Peyer's patch (tissue), 4 donors: Measurements from ENCODE around the gene RAPGEF5. TPM values are rescaled to one million over a fixed set of nuclear protein-coding genes. Genes with fewer than 3 reads are reported as not detected.

Source experiments
- DNase-seq, 3 donors: peaks; one replicate each; pipeline ENCODE4 v3.0.0-alpha.2; 2017 to 2019
- H3K27ac ChIP-seq, 4 donors: fragments of 200-600 bp; sonication (generic); one replicate each; pipeline ENCODE4 v1.5.1; 2016 to 2019
- H3K27me3 ChIP-seq, 2 donors: fragments of 200-600 bp; sonication (generic); one replicate each; pipeline ENCODE4 v1.5.1; 2019
- H3K36me3 ChIP-seq, 3 donors: fragments of 200-600 bp; sonication (generic); one replicate each; pipeline ENCODE4 v1.5.1; 2016 to 2019
- H3K4me1 ChIP-seq, 4 donors: fragments of 200-600 bp; sonication (generic); one replicate each; pipeline ENCODE4 v1.5.1; 2016 to 2019
- H3K4me3 ChIP-seq, 4 donors: fragments of 200-600 bp; sonication (generic); 1 replicate in 3 of 4; 2 replicates in 1 of 4; pipeline ENCODE4 v1.5.1; 2016 to 2019; ENCODE audit warnings: mild to moderate bottlenecking in 1 of 4
- H3K9me3 ChIP-seq, 4 donors: fragments of 200-600 bp; sonication (generic); one replicate each; pipeline ENCODE4 v1.5.1; 2016 to 2019; ENCODE audit warnings: mild to moderate bottlenecking in 1 of 4
- CTCF ChIP-seq, 6 experiments: fragments of 450-650 bp in 4 of 6; fragments of 200-600 bp in 2 of 6; sonication (generic) in 1 of 6; IDR thresholded peaks; one replicate each; pipeline ENCODE4 v1.5.1; 2017 to 2019; ENCODE audit warnings: antibody characterized with exemption in 6 of 6, mild to moderate bottlenecking in 3 of 6, moderate library complexity in 1 of 6
- POLR2A ChIP-seq, 2 donors: fragments of 450-650 bp; IDR thresholded peaks; one replicate each; pipeline ENCODE4 v1.5.1; 2017; ENCODE audit warnings: antibody characterized with exemption in 2 of 2, mild to moderate bottlenecking in 2 of 2, moderate library complexity in 2 of 2
- total RNA-seq, 4 donors: library from RNA; depleted of rRNA; stranded (reverse); fragments of >200 nt; gene quantifications; one replicate each; pipeline ENCODE4 v1.1.0, GENCODE V29; 2016

The RAPGEF5 gene
- total RNA-seq, 4 donors from 2014 or later = 92.8 to 144 (median 111) TPM

- Histone ChIP-seq H3K27ac (no peak overlapping the region), H3K4me3 (no peak overlapping the region), H3K9me3 (no peaks in the 10 kb centered on the region), H3K4me1 (no peaks in the 10 kb centered on the region), H3K27me3 (no peaks in the 10 kb centered on the region), H3K36me3 (no peaks in the 10 kb centered on the region)
- no peak for TF ChIP-seq CTCF (IDR thresholded peaks at IDR 0.05)
- TF ChIP-seq POLR2A (IDR thresholded peaks at IDR 0.05) = no peak
- no peak for DNase-seq
Observed at GRCh38 chr7:22214000-22214399, 143.0 kb downstream of the RAPGEF5 start.

- Histone ChIP-seq H3K36me3 (no peaks in the 10 kb centered on the region), H3K4me1 (no peaks in the 10 kb centered on the region), H3K9me3 (no peaks in the 10 kb centered on the region), H3K4me3 (no peak overlapping the region), H3K27me3 (no peaks in the 10 kb centered on the region), H3K27ac (peak overlapping the region in 1 of 4 donors; percentile 15)
- no peak for DNase-seq
- no peak for TF ChIP-seq CTCF (IDR thresholded peaks at IDR 0.05)
Observed at GRCh38 chr7:22213081-22213480, 143.9 kb downstream of the RAPGEF5 start.

GRCh38 chr7:22210967-22211366, 146.0 kb downstream of the RAPGEF5 start:
- Histone ChIP-seq H3K4me3 (no peak overlapping the region), H3K9me3 (no peaks in the 10 kb centered on the region), H3K27ac (no peak overlapping the region), H3K4me1 (no peaks in the 10 kb centered on the region), H3K27me3 (no peaks in the 10 kb centered on the region), H3K36me3 (no peaks in the 10 kb centered on the region)
- no peak for DNase-seq
- no peak for TF ChIP-seq CTCF (IDR thresholded peaks at IDR 0.05)
- no peak for TF ChIP-seq POLR2A (IDR thresholded peaks at IDR 0.05)

- H3K27ac ChIP-seq = no peak overlapping the region
- no peaks in the 10 kb centered on the region for H3K27me3 ChIP-seq
- H3K4me1 ChIP-seq = no peaks in the 10 kb centered on the region
- H3K9me3 ChIP-seq = no peaks in the 10 kb centered on the region
- no peak for DNase-seq
- no peak for TF ChIP-seq POLR2A (IDR thresholded peaks at IDR 0.05)
- TF ChIP-seq CTCF (IDR thresholded peaks at IDR 0.05) = no peak
- no peaks in the 10 kb centered on the region for H3K36me3 ChIP-seq
- no peak overlapping the region for H3K4me3 ChIP-seq
Observed at GRCh38 chr7:22210355-22210754, 146.6 kb downstream of the RAPGEF5 start.

- no peak for TF ChIP-seq CTCF (IDR thresholded peaks at IDR 0.05)
- no peak for TF ChIP-seq POLR2A (IDR thresholded peaks at IDR 0.05)
- Histone ChIP-seq H3K4me3 (no peak overlapping the region), H3K27ac (no peak overlapping the region), H3K27me3 (no peaks in the 10 kb centered on the region), H3K36me3 (no peaks in the 10 kb centered on the region), H3K9me3 (no peaks in the 10 kb centered on the region), H3K4me1 (no peaks in the 10 kb centered on the region)
- DNase-seq = no peak
Observed at GRCh38 chr7:22208799-22209198, 148.2 kb downstream of the RAPGEF5 start.

- Histone ChIP-seq H3K36me3 (no peaks in the 10 kb centered on the region), H3K27me3 (no peaks in the 10 kb centered on the region), H3K4me1 (no peaks in the 10 kb centered on the region), H3K27ac (no peak overlapping the region), H3K9me3 (no peaks in the 10 kb centered on the region), H3K4me3 (no peak overlapping the region)
- TF ChIP-seq POLR2A (IDR thresholded peaks at IDR 0.05) (no peak), CTCF (IDR thresholded peaks at IDR 0.05) (no peak)
- no peak for DNase-seq
Observed at GRCh38 chr7:22207724-22208225, 149.2 kb downstream of the RAPGEF5 start.
